HepG2 (cell line): Measurements from ENCODE around the gene PSMD2.

Experiments
- ELF1 ChIP-seq: sonication (generic); formaldehyde crosslinking; IDR thresholded peaks from 2 replicates; pipeline ENCODE4 v1.4.0; 2020; ENCODE audit warnings: missing genetic modification reagents
- EP300 ChIP-seq, 3 experiments: sonication (generic) in 1 of 3; formaldehyde crosslinking in 1 of 3; IDR thresholded peaks; 2 replicates each; pipeline versions ENCODE4 v1.5.1 to v1.6.1; 2011 to 2020; ENCODE audit warnings: low read depth in 2 of 3, low read length in 2 of 3, borderline replicate concordance in 1 of 3, improper control_type of control experiment in 1 of 3, mild to moderate bottlenecking in 1 of 3, missing genetic modification reagents in 1 of 3, moderate library complexity in 1 of 3
- FOXK1 ChIP-seq: sonication (generic); formaldehyde crosslinking; IDR thresholded peaks from 2 replicates; pipeline ENCODE4 v1.4.0; 2020; ENCODE audit warnings: low read depth, missing genetic modification reagents, borderline replicate concordance
- MAZ ChIP-seq, 2 experiments: sonication (generic) in 1 of 2; formaldehyde crosslinking in 1 of 2; IDR thresholded peaks; 2 replicates each; pipeline versions ENCODE4 v1.5.0 to v1.6.1; 2012 to 2020; ENCODE audit warnings: low read depth in 2 of 2, mild to moderate bottlenecking in 2 of 2, borderline replicate concordance in 1 of 2, improper control_type of control experiment in 1 of 2, low read length in 1 of 2, missing genetic modification reagents in 1 of 2, moderate library complexity in 1 of 2
- SUZ12 ChIP-seq: fragments of 150-350 bp; IDR thresholded peaks from 2 replicates; pipeline ENCODE4 v1.6.1; 2014; ENCODE audit warnings: low read depth, low read length
- SYNCRIP ChIP-seq: fragments of 200-400 bp; formaldehyde crosslinking; IDR thresholded peaks from 2 replicates; pipeline ENCODE4 v1.6.1; 2018; ENCODE audit warnings: mild to moderate bottlenecking, low read depth, low read length; ENCODE audit not compliant: insufficient read depth
- ZKSCAN1 ChIP-seq: fragments of 150-350 bp; IDR thresholded peaks from 2 replicates; pipeline ENCODE4 v1.6.1; 2014; ENCODE audit warnings: low read length
- ZNF792 ChIP-seq: IDR thresholded peaks from 2 replicates; pipeline ENCODE4 v1.6.1; 2016
- ZNF839 ChIP-seq: sonication (generic); formaldehyde crosslinking; IDR thresholded peaks from 2 replicates; pipeline ENCODE4 v1.4.0; 2020; ENCODE audit warnings: missing genetic modification reagents, mild to moderate bottlenecking, borderline replicate concordance
- ZNF850 ChIP-seq: sonication (generic); formaldehyde crosslinking; conservative IDR thresholded peaks from 2 replicates; pipeline ENCODE4 v1.9.0; 2021; ENCODE audit warnings: mild to moderate bottlenecking, missing genetic modification reagents
- TF ChIP-seq, protein P1 (sequence below): sonication (generic); formaldehyde crosslinking; IDR thresholded peaks from 2 replicates; pipeline ENCODE4 v1.4.0; 2020; ENCODE audit warnings: mild to moderate bottlenecking, missing genetic modification reagents
- TF ChIP-seq, protein P2 (sequence below): sonication (generic); formaldehyde crosslinking; IDR thresholded peaks from one replicate; pipeline ENCODE4 v1.5.1; 2020; ENCODE audit warnings: mild to moderate bottlenecking, missing genetic modification reagents; ENCODE audit errors: not compliant biosample characterization
- TF ChIP-seq, protein P3 (sequence below): sonication (generic); formaldehyde crosslinking; IDR thresholded peaks from 2 replicates; pipeline ENCODE4 v1.5.0; 2020; ENCODE audit warnings: mild to moderate bottlenecking, missing genetic modification reagents, moderate library complexity

DNA sequence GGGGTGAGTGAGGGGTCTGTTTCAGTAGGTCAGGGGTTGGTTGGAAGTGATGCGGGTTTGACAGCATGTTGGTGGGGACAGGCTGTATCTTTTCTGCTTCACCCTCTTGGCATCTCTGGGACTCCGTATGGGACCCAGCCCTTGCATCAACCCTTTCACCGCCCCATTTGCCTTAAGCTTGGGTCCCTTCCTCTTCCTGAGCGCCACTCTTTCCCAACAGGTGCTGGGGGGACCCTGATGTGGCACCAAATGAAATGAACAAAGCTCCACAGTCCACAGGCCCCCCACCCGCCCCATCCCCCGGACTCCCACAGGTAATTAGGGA is 16.5 kb downstream of the PSMD2 start:
- TF ChIP-seq EP300 (IDR thresholded peaks at IDR 0.05; ENCODE audit: low read depth in 2 of 2, low read length in 2 of 2) (no peak), EP300 (CRISPR knock-in tag; IDR thresholded peaks at IDR 0.05; ENCODE audit: borderline replicate concordance) (no peak), SUZ12 (no peak), MAZ (IDR thresholded peaks at IDR 0.05; ENCODE audit: borderline replicate concordance, low read depth, low read length) (no peak), MAZ (CRISPR knock-in tag; IDR thresholded peaks at IDR 0.05; ENCODE audit: low read depth) (no peak), FOXK1 (CRISPR knock-in tag) (no peak), SYNCRIP (no peak), ZNF792 (CRISPR knock-in tag) (no peak), ZKSCAN1 (no peak), ELF1 (CRISPR knock-in tag) (no peak), ZNF839 (no peak), ZNF850 (CRISPR knock-in tag) (no peak)
- TF ChIP-seq, protein P1, sequence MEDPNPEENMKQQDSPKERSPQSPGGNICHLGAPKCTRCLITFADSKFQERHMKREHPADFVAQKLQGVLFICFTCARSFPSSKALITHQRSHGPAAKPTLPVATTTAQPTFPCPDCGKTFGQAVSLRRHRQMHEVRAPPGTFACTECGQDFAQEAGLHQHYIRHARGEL (CRISPR knock-in tag), result no peak
- TF ChIP-seq, protein P2, sequence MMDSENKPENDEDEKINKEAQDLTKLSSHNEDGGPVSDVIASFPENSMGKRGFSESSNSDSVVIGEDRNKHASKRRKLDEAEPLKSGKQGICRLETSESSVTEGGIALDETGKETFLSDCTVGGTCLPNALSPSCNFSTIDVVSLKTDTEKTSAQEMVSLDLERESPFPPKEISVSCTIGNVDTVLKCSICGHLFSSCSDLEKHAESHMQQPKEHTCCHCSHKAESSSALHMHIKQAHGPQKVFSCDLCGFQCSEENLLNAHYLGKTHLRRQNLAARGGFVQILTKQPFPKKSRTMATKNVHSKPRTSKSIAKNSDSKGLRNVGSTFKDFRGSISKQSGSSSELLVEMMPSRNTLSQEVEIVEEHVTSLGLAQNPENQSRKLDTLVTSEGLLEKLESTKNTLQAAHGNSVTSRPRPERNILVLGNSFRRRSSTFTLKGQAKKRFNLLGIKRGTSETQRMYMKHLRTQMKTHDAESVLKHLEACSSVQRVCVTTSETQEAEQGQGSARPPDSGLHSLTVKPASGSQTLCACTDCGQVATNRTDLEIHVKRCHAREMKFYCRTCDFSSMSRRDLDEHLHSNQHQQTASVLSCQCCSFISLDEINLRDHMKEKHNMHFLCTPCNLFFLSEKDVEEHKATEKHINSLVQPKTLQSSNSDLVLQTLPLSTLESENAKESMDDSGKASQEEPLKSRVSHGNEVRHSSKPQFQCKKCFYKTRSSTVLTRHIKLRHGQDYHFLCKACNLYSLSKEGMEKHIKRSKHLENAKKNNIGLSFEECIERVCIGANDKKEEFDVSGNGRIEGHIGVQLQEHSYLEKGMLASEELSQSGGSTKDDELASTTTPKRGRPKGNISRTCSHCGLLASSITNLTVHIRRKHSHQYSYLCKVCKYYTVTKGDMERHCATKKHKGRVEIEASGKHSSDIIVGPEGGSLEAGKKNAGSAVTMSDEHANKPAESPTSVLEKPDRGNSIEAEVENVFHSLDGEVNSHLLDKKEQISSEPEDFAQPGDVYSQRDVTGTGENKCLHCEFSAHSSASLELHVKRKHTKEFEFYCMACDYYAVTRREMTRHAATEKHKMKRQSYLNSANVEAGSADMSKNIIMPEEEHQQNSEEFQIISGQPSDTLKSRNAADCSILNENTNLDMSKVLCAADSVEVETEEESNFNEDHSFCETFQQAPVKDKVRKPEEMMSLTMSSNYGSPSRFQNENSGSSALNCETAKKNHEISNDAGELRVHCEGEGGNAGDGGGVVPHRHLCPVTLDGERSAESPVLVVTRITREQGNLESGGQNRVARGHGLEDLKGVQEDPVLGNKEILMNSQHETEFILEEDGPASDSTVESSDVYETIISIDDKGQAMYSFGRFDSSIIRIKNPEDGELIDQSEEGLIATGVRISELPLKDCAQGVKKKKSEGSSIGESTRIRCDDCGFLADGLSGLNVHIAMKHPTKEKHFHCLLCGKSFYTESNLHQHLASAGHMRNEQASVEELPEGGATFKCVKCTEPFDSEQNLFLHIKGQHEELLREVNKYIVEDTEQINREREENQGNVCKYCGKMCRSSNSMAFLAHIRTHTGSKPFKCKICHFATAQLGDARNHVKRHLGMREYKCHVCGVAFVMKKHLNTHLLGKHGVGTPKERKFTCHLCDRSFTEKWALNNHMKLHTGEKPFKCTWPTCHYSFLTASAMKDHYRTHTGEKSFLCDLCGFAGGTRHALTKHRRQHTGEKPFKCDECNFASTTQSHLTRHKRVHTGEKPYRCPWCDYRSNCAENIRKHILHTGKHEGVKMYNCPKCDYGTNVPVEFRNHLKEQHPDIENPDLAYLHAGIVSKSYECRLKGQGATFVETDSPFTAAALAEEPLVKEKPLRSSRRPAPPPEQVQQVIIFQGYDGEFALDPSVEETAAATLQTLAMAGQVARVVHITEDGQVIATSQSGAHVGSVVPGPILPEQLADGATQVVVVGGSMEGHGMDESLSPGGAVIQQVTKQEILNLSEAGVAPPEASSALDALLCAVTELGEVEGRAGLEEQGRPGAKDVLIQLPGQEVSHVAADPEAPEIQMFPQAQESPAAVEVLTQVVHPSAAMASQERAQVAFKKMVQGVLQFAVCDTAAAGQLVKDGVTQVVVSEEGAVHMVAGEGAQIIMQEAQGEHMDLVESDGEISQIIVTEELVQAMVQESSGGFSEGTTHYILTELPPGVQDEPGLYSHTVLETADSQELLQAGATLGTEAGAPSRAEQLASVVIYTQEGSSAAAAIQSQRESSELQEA, result no peak
- TF ChIP-seq, protein P3, sequence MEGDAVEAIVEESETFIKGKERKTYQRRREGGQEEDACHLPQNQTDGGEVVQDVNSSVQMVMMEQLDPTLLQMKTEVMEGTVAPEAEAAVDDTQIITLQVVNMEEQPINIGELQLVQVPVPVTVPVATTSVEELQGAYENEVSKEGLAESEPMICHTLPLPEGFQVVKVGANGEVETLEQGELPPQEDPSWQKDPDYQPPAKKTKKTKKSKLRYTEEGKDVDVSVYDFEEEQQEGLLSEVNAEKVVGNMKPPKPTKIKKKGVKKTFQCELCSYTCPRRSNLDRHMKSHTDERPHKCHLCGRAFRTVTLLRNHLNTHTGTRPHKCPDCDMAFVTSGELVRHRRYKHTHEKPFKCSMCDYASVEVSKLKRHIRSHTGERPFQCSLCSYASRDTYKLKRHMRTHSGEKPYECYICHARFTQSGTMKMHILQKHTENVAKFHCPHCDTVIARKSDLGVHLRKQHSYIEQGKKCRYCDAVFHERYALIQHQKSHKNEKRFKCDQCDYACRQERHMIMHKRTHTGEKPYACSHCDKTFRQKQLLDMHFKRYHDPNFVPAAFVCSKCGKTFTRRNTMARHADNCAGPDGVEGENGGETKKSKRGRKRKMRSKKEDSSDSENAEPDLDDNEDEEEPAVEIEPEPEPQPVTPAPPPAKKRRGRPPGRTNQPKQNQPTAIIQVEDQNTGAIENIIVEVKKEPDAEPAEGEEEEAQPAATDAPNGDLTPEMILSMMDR (CRISPR knock-in tag), result no peak
